Suprapubic skin (tissue), 4 donors: ENCODE results near the gene PSTPIP1.

Experiments used
- EP300 ChIP-seq: sonication (generic); formaldehyde crosslinking; IDR thresholded peaks from one replicate; pipeline ENCODE4 v1.6.1; 2017; ENCODE audit warnings: antibody characterized with exemption
- POLR2A ChIP-seq, 2 donors: fragments of 450-650 bp; IDR thresholded peaks; one replicate each; pipeline ENCODE4 v1.6.1; 2017; ENCODE audit warnings: antibody characterized with exemption in 2 of 2, mild to moderate bottlenecking in 2 of 2, moderate library complexity in 2 of 2
- POLR2AphosphoS5 ChIP-seq, 3 donors: sonication (generic); formaldehyde crosslinking; IDR thresholded peaks; one replicate each; pipeline ENCODE4 v1.6.1; 2017; ENCODE audit warnings: antibody characterized with exemption in 3 of 3
- TF ChIP-seq, protein P1 (sequence below), 2 donors: fragments of 200-600 bp in 1 of 2; fragments of 450-650 bp in 1 of 2; sonication (generic) in 1 of 2; IDR thresholded peaks; one replicate each; pipeline ENCODE4 v1.5.1; 2016 to 2019; ENCODE audit warnings: antibody characterized with exemption in 2 of 2, mild to moderate bottlenecking in 1 of 2, moderate library complexity in 1 of 2

DNA sequence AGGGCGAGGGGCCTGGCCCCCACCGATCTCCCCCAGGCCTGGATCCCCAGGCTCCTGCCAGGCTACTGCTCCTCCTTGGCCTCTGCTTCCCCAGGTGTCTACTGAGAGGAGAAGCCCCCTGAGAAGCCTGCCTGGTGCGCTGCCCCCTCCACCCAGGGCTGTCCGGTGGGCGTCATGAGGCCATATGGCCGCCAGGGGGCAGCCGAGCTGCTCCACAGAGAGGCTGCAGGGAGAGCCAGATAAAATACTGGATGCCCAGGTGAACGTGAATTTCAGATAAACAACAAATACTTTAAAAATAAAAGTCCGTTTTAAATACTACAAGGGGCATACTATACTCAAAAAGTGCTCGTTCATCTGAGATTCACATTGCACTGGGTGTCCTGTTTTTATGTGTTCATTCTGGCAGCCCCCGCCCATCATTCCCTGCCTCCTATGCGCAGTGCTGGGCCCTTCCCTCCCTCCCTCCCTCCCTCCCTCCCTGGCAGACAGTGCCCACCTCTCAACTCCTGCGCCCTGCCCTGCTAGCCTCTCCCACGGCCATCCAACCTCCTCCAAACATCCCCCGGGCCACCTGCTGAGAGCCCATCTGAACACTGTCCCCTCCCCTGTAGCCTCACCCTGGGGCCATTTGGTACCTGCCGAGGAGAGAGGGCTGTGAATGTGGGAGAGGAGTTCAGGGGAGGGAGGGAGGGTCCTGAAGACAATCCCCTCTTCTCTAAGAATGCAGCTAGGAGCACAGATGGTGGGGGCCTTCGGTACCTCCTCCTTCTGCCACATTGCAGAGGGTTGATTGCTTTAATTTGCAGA is 29.6 kb downstream of the PSTPIP1 start:
- TF ChIP-seq, protein P1, sequence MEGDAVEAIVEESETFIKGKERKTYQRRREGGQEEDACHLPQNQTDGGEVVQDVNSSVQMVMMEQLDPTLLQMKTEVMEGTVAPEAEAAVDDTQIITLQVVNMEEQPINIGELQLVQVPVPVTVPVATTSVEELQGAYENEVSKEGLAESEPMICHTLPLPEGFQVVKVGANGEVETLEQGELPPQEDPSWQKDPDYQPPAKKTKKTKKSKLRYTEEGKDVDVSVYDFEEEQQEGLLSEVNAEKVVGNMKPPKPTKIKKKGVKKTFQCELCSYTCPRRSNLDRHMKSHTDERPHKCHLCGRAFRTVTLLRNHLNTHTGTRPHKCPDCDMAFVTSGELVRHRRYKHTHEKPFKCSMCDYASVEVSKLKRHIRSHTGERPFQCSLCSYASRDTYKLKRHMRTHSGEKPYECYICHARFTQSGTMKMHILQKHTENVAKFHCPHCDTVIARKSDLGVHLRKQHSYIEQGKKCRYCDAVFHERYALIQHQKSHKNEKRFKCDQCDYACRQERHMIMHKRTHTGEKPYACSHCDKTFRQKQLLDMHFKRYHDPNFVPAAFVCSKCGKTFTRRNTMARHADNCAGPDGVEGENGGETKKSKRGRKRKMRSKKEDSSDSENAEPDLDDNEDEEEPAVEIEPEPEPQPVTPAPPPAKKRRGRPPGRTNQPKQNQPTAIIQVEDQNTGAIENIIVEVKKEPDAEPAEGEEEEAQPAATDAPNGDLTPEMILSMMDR (IDR thresholded peaks at IDR 0.05), result peak; percentile 92 to 95
- TF ChIP-seq POLR2AphosphoS5 (IDR thresholded peaks at IDR 0.05) (no peak), EP300 (no peak), POLR2A (IDR thresholded peaks at IDR 0.05) (no peak)
